Thymus (tissue), 11 donors: ENCODE measurements around the gene MAP2K6. TPM values are rescaled to one million over a fixed set of nuclear protein-coding genes. Genes with fewer than 3 reads are reported as not detected.

Source experiments
- DNase-seq, 9 donors: peaks; one replicate each; pipeline ENCODE4 v3.0.0-alpha.2; 2013; ENCODE audit warnings: low spot score in 9 of 9, low read depth in 6 of 9, missing footprints in 1 of 9
- H3K27ac ChIP-seq, 2 donors: one replicate each; pipeline ENCODE4 v1.5.1; 2013; ENCODE audit warnings: control low read depth in 1 of 2, low read depth in 1 of 2, low read length in 1 of 2, mild to moderate bottlenecking in 1 of 2, moderate library complexity in 1 of 2
- H3K27me3 ChIP-seq, 2 donors: one replicate each; pipeline ENCODE4 v1.5.1; 2013; ENCODE audit warnings: low read length in 1 of 2; ENCODE audit not compliant: control insufficient read depth in 2 of 2, insufficient read depth in 1 of 2
- H3K36me3 ChIP-seq, 2 donors: one replicate each; pipeline ENCODE4 v1.5.1; 2013; ENCODE audit warnings: low read length in 1 of 2, mild to moderate bottlenecking in 1 of 2, moderate library complexity in 1 of 2; ENCODE audit not compliant: control insufficient read depth in 2 of 2, insufficient read depth in 2 of 2
- H3K4me1 ChIP-seq, 2 donors: one replicate each; pipeline ENCODE4 v1.5.1; 2013; ENCODE audit warnings: low read length in 2 of 2; ENCODE audit not compliant: control insufficient read depth in 2 of 2, insufficient read depth in 2 of 2
- H3K4me3 ChIP-seq, 2 donors: one replicate each; pipeline ENCODE4 v1.5.1; 2013; ENCODE audit warnings: low read length in 2 of 2, control low read depth in 1 of 2, mild to moderate bottlenecking in 1 of 2
- H3K9me3 ChIP-seq, 2 donors: one replicate each; pipeline ENCODE4 v1.5.1; 2013; ENCODE audit warnings: low read length in 1 of 2, mild to moderate bottlenecking in 1 of 2; ENCODE audit not compliant: control insufficient read depth in 2 of 2, insufficient read depth in 1 of 2
- WGBS: extraction: QIAGEN DNeasy Blood & Tissue Kit; methylation state at CpG from one replicate; pipeline ENCODE4 v1.1.7; 2013; 5-methylcytosine and 5-hydroxymethylcytosine counted together
- polyA plus RNA-seq: library from polyadenylated mRNA; stranded (reverse); fragments of 200-250 nt; gene quantifications from one replicate; pipeline ENCODE4 v1.2.3, GENCODE V29; 2013
- total RNA-seq: library from RNA; stranded (reverse); fragments of 120-200 nt; gene quantifications from one replicate; pipeline ENCODE4 v1.2.4, GENCODE V29; 2013
- donor health status: healthy.

The MAP2K6 gene
- total and polyA plus RNA-seq, 2 donors = 11.2 to 18.5 TPM

- Histone ChIP-seq H3K9me3 (no peaks in the 10 kb centered on the region), H3K27me3 (no peaks in the 10 kb centered on the region)
- whole genome bisulfite sequencing = 97% methylated on average over 13 of the region's 13 CpGs
These were observed 72.5 kb downstream of the MAP2K6 start for GRCh38 chr17:69486779-69487637.

GRCh38 chr17:69489313-69489712, 74.8 kb downstream of the MAP2K6 start:
- no peak overlapping the region for H3K27ac ChIP-seq
- H3K4me1 ChIP-seq = no peaks in the 10 kb centered on the region
- no peaks in the 10 kb centered on the region for H3K36me3 ChIP-seq
- H3K9me3 ChIP-seq = no peaks in the 10 kb centered on the region
- 98% methylated on average over 4 of the region's 4 CpGs for WGBS
- no peaks in the 10 kb centered on the region for H3K27me3 ChIP-seq
- DNase-seq = no peak
- H3K4me3 ChIP-seq = no peak overlapping the region

More at GRCh38 chr17:69486779-69487637, 72.5 kb downstream of the MAP2K6 start:
- no peaks in the 10 kb centered on the region for H3K4me1 ChIP-seq
- no peak overlapping the region for H3K4me3 ChIP-seq
- DNase-seq = no peak
- H3K36me3 ChIP-seq = no peaks in the 10 kb centered on the region
- no peak overlapping the region for H3K27ac ChIP-seq

GRCh38 chr17:69492410-69493071, 78.0 kb downstream of the MAP2K6 start:
- Histone ChIP-seq H3K36me3 (no peaks in the 10 kb centered on the region), H3K4me1 (no peaks in the 10 kb centered on the region), H3K27ac (no peak overlapping the region), H3K4me3 (no peak overlapping the region), H3K9me3 (no peaks in the 10 kb centered on the region), H3K27me3 (no peaks in the 10 kb centered on the region)
- DNase-seq = no peak
- whole genome bisulfite sequencing = 98% methylated on average over 3 of the region's 3 CpGs

GRCh38 chr17:69495787-69496186, 81.3 kb downstream of the MAP2K6 start:
- over 99% methylated on average over 5 of the region's 5 CpGs for WGBS
- no peaks in the 10 kb centered on the region for H3K27me3 ChIP-seq
- H3K36me3 ChIP-seq = no peaks in the 10 kb centered on the region
- H3K27ac ChIP-seq = no peak overlapping the region
- no peaks in the 10 kb centered on the region for H3K9me3 ChIP-seq
- H3K4me3 ChIP-seq = no peak overlapping the region
- no peak for DNase-seq
- no peaks in the 10 kb centered on the region for H3K4me1 ChIP-seq

GRCh38 chr17:69497161-69497560, 82.7 kb downstream of the MAP2K6 start:
- WGBS = 96% methylated on average over 1 of the region's 1 CpG
- no peaks in the 10 kb centered on the region for H3K36me3 ChIP-seq

GRCh38 chr17:69499318-69499717, 84.8 kb downstream of the MAP2K6 start:
- DNase-seq = no peak
- no peak overlapping the region for H3K27ac ChIP-seq
- no peaks in the 10 kb centered on the region for H3K9me3 ChIP-seq
- no peak overlapping the region for H3K4me3 ChIP-seq
- H3K4me1 ChIP-seq = peaks cover 3% of the 10 kb centered on the region in 2 donors
- 91% methylated on average over 3 of the region's 3 CpGs for WGBS
- H3K27me3 ChIP-seq = no peaks in the 10 kb centered on the region
- H3K36me3 ChIP-seq = no peaks in the 10 kb centered on the region

More at GRCh38 chr17:69497161-69497560, 82.7 kb downstream of the MAP2K6 start:
- no peak for DNase-seq
- Histone ChIP-seq H3K27ac (no peak overlapping the region), H3K9me3 (no peaks in the 10 kb centered on the region), H3K27me3 (no peaks in the 10 kb centered on the region), H3K4me1 (peaks cover 2 to 3% of the 10 kb centered on the region in 2 donors), H3K4me3 (no peak overlapping the region)

GRCh38 chr17:69500911-69501429, 86.5 kb downstream of the MAP2K6 start:
- no peak for DNase-seq
- Histone ChIP-seq H3K27ac (no peak overlapping the region), H3K4me3 (no peak overlapping the region), H3K27me3 (no peaks in the 10 kb centered on the region), H3K36me3 (peaks cover 2 to 4% of the 10 kb centered on the region in 2 donors), H3K4me1 (peaks cover 3% of the 10 kb centered on the region in 2 donors), H3K9me3 (no peaks in the 10 kb centered on the region)
- 95% methylated on average over 9 of the region's 9 CpGs for WGBS

GRCh38 chr17:69501591-69502468, 87.3 kb downstream of the MAP2K6 start:
- 52% methylated on average over 14 of the region's 14 CpGs for WGBS
- DNase-seq = peak in 1 of 9 donors; percentile 16

More at GRCh38 chr17:69501591-69502468, 87.3 kb downstream of the MAP2K6 start:
- H3K27me3 ChIP-seq = no peaks in the 10 kb centered on the region
- no peak overlapping the region for H3K4me3 ChIP-seq
- H3K36me3 ChIP-seq = peaks cover 2 to 6% of the 10 kb centered on the region in 2 donors
- H3K4me1 ChIP-seq = peaks cover 3% of the 10 kb centered on the region in 2 donors
- H3K27ac ChIP-seq = peak overlapping the region; percentile 19 to 31
- H3K9me3 ChIP-seq = no peaks in the 10 kb centered on the region
